Urothelium cell line (cell line): Measurements from ENCODE around the gene LRRC27.
A peak's percentile ranks its signal among the peaks of the same experiment; 100 is the strongest.
"Not testable (repeated sequence)": the region's sequence is repeated elsewhere in the genome, so short reads cannot be mapped to it uniquely, and the experiment has no call there.

Experiments used
- DNase-seq: peaks from one replicate; pipeline ENCODE4 v3.0.0; 2011; ENCODE audit warnings: low spot score, mixed read lengths
- FAIRE-seq: peaks from 2 replicates; lab custom pipeline; 2011; peaks lifted over from hg19 to GRCh38; lab: Jason Lieb, UNC

The LRRC27 gene

DNA sequence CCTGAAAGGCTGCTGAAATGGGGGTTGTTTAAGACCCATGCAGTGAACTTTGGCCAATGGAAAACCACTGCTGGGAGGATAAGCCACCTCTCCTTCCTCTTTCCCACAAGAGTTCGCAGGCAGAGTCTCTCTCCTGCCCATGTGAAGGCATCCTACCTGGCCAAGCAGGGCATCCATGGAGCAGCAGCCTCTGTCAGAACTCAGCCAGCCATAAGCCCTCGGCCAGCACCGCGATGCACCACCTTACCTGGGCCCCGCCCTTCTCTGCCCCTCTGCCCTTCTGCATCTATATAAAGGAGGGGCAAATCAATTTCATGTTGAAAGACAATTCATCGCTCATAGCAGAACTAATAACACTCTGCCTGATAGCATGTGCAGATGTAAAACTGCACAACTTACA lies 18.1 kb upstream of the LRRC27 start:
- no peak for DNase-seq
- no peak for FAIRE-seq

DNA sequence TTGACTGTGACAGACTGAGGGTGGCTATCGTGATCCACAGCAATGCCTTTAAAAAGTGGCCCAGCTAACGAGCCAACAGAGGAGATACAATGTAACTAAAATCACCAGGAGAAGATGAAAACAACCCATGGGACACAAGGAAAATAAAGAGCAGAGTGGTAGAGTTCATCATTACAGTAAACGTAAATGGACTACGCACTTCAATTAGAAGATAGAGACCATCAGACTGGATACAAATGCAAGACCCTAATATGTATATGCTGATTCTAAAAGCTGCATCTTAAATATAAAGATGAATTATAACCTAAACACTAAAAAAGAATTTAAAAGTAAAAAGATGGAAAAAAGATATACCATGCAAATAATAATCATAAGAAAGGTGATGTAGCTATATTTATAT lies 17.7 kb upstream of the LRRC27 start:
- FAIRE-seq, result no peak
- DNase-seq, result no peak

DNA sequence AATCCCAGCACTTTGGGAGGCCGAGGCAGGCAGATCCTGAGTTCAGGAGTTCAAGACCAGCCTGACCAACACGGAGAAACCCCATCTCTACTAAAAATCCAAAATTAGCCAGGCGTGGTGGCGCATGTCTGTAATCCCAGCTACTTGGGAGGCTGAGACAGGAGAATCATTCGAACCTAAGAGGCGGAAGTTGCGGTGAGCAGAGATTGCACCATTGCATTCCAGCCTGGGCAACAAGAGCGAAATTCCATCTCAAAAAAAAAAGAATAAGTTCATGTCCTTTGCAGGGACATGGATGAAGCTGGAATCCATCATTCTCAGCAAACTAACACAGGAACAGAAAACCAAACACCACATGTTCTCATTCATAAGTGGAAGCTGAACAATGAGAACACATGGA lies 17.1 kb upstream of the LRRC27 start:
- DNase-seq, FAIRE-seq: not testable (repeated sequence)

DNA sequence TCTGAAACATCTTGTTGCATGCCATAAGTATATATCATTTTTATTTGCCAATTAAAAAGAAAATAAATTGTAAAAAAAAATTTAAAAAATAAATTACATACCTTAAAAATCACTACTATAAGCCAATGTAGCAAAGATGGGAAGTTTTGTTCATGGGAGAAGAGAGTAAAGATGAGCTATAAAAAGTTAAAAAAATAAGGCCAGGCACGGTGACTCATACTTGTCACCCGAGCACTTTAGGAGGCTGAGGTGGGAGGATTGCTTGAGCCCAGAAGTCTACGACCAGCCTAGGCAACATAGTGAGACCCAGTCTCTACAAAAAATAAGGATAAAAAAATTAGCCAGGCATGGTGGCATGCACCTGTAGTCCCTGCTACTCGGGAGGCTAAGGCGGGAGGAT lies 15.9 kb upstream of the LRRC27 start:
- DNase-seq (no peak), FAIRE-seq (no peak)

- not testable (repeated sequence) for DNase-seq, FAIRE-seq
Observed at GRCh38 chr10:132317477-132317876, 14.5 kb upstream of the LRRC27 start.

- DNase-seq, result peak; percentile 83
- peak; percentile 82 for FAIRE-seq
Observed at GRCh38 chr10:132319853-132320653, 11.9 kb upstream of the LRRC27 start.

DNA sequence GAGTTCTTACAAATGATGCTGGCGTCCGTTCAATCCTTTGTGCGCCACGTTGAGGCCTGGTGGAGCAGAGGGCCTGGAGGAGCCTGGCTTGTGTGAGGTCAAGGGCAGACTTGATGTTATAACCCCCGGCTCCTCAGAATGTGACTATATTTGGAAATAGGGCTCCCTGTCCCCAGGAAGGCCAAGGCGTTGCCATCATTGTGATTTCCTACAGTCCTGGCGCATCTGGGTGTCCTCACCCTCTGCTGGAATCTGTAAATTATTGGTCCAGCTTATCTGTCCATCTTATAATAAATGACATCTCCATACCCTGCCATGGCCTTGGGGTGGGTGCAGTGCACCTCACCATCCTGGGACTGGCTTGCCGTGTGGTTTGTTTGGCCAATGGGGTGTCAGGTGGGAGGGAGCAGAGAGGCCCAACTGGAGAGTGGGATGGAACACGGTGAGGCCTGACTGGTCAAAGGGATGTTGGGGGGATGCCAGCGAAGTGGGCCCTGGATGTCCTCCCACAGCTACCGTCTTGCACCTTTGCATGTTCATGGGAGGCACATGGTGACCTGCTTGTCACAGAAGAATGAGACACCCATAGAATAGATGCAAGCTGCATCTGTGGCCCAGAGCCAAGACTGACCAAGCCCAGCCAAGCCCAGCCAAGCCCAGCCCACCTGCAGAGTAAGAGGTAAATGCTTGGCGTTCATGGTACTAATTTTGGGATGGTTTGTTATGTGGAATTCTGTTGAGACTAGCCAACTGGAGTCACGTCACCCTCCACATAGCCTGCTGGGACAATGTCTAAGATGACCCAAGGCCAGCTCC lies 11.1 kb upstream of the LRRC27 start:
- no peak for FAIRE-seq
- DNase-seq, result no peak

GRCh38 chr10:132321726-132322125 lies 10.3 kb upstream of the LRRC27 start:
- FAIRE-seq, result no peak
- DNase-seq, result no peak

GRCh38 chr10:132322586-132323048 lies 9.4 kb upstream of the LRRC27 start:
- DNase-seq (no peak), FAIRE-seq (no peak)

DNA sequence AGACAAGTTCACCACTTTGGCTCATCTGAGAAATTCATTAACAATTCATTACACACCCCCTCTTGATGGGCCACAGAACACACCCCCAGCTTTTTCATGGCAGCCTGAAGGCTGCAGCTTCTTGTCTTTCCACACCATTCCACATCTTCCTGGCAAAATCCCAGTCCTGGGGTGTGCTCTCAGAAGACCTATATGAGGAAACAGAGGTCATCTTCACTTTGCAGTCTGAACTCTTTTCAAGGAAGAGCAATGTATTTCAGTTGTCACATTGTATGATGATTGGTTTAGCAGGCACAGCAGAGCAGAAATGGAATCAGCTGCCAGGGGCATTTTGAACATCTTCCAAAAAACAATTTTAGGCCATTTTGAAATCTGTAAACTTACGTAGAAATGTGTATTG lies 7.8 kb upstream of the LRRC27 start:
- DNase-seq, result no peak
- FAIRE-seq, result no peak

GRCh38 chr10:132326344-132326889 lies 5.6 kb upstream of the LRRC27 start:
- FAIRE-seq, result no peak
- no peak for DNase-seq

GRCh38 chr10:132326925-132327324 lies 5.1 kb upstream of the LRRC27 start:
- FAIRE-seq, result no peak
- no peak for DNase-seq

DNA sequence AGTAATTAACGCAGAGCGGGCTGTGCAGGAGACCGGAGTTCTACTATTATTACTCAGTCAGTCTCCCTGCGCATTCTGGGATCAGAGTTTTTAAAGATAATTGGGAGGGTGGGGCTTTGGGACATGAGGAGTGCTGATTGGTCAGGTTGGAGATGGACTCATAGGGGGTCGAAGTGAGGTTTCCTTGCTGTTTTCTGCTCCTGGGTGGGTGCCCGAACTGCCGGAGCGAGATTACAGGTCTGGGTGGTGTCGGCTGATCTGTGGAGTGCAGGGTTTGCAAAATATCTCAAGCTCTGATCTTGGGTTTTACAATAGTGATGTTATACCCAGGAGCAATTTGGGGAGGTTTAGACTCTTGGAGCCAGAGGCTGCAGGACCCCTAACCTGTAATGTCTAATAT lies 3.9 kb upstream of the LRRC27 start:
- DNase-seq (no peak), FAIRE-seq (no peak)

- no peak for FAIRE-seq
- no peak for DNase-seq
Observed at GRCh38 chr10:132328738-132329137, 3.3 kb upstream of the LRRC27 start.

DNA sequence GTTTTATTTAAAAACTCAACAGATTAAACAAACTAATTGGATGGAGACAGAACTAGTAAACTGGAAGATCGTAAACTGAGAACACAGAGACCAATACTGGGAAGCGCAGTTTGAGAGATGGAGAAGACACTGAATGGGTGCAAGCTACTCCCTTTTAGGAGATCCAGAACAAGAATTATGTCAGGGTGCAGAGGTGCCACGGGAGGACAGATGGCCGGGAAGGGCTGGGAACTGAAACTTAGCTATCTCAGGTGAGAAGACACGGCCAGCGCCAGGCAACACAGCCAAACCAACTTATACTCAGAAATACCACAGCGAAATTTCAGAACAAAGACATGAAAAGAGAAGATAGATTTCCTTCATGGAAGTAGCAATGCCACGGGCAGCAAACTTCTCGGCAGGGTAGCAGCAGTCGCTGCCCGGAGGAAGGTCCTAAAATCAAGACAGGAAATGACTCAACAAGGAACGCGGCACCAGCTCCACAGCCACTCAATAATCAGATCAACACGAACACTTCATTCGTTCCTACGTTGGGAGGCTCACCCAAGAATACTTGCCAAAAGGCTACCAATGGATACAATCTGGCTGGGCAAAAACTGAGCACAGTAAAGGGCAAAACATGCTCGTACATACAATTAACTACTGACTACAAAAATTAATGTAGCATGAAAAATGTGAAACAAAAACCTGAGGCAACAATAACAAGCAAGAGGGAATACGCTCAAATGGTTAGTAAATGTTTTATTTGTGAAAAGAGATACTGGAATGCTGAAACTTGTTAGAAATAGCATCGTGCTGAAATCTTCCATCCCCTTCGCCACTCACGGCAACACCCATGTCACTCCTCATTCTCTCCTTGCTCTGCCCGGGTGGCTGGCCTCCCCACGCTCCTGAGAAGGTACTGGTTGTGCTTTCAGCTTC lies 2.2 kb upstream of the LRRC27 start:
- FAIRE-seq, result no peak
- peak; percentile 50 for DNase-seq

GRCh38 chr10:132330486-132330833 lies 1.5 kb upstream of the LRRC27 start:
- FAIRE-seq (no peak), DNase-seq (no peak)

GRCh38 chr10:132332433-132332754 lies 401 bp downstream of the LRRC27 start:
- DNase-seq (no peak), FAIRE-seq (no peak)

GRCh38 chr10:132333386-132333785 lies 1.4 kb downstream of the LRRC27 start:
- DNase-seq, result no peak
- FAIRE-seq, result no peak

DNA sequence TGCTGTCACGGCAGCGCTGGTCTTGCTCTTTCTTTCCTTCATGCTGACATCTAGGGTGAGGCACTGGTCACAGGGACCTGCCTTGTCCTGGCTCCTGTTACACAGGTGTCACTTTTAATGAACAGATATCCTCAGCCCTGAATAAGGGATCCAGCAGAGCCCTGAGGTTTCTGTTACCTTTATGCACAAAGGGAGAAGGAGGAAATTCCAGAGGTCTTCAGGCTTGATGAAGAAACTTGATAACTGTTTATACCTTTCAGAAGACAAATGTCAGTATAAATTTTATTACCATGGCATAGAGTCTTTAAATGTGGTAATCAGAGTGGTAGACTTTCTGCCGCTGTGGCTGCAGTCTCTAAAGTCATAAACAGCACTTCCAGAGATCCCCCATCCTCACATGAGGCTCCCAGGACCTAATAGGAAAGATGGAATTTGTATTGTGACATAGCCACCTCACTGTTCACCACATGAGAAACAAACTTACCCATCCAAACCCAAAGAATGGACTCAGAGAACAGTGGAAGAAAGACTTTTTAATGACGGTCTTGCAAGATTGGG lies 2.7 kb downstream of the LRRC27 start:
- FAIRE-seq, result no peak
- no peak for DNase-seq

- FAIRE-seq (no peak), DNase-seq (no peak)
Observed at GRCh38 chr10:132335189-132336063, 3.4 kb downstream of the LRRC27 start.
